H9 (cell line): ENCODE results near the gene RANBP17. TPM values are rescaled to one million over a fixed set of nuclear protein-coding genes. Genes with fewer than 3 reads are reported as not detected.
"Not testable (repeated sequence)": the region's sequence is repeated elsewhere in the genome, so short reads cannot be mapped to it uniquely, and the experiment has no call there.

Experiments
- DNase-seq: peaks from one replicate; pipeline ENCODE4 v3.0.0-alpha.2; 2017
- H2AFZ ChIP-seq: one replicate; pipeline ENCODE4 v1.6.1; 2013; ENCODE audit warnings: mild to moderate bottlenecking, low read length, control low read depth, moderate library complexity
- H2AK5ac ChIP-seq: 2 replicates; pipeline ENCODE4 v1.6.1; 2013; ENCODE audit warnings: low read length, control low read depth, mixed read lengths; ENCODE audit not compliant: insufficient read length
- H2BK120ac ChIP-seq: one replicate; pipeline ENCODE4 v1.6.1; 2013; ENCODE audit warnings: low read depth, mild to moderate bottlenecking, low read length, control low read depth, inconsistent platforms; ENCODE audit not compliant: poor library complexity, severe bottlenecking
- H2BK12ac ChIP-seq: 2 replicates; pipeline ENCODE4 v1.6.1; 2013; ENCODE audit warnings: low read length, control low read depth, mixed read lengths, low read depth; ENCODE audit not compliant: insufficient read length
- H2BK15ac ChIP-seq: 2 replicates; pipeline ENCODE4 v1.6.1; 2013; ENCODE audit warnings: low read depth, low read length, control low read depth
- H2BK20ac ChIP-seq: one replicate; pipeline ENCODE4 v1.6.1; 2013; ENCODE audit warnings: low read depth, mild to moderate bottlenecking, low read length, control low read depth, inconsistent platforms; ENCODE audit not compliant: poor library complexity, severe bottlenecking
- H2BK5ac ChIP-seq: 2 replicates; pipeline ENCODE4 v1.6.1; 2013; ENCODE audit warnings: low read length, control low read depth, mixed read lengths; ENCODE audit not compliant: insufficient read length
- H3K14ac ChIP-seq: 2 replicates; pipeline ENCODE4 v1.6.1; 2013; ENCODE audit warnings: low read length, control low read depth; ENCODE audit not compliant: insufficient read depth
- H3K18ac ChIP-seq: 2 replicates; pipeline ENCODE4 v1.6.1; 2013; ENCODE audit warnings: low read depth, mild to moderate bottlenecking, mixed read lengths, low read length, control low read depth; ENCODE audit not compliant: insufficient read length
- H3K23ac ChIP-seq: 2 replicates; pipeline ENCODE4 v1.6.1; 2013; ENCODE audit warnings: low read length, control low read depth, mixed read lengths, low read depth; ENCODE audit not compliant: insufficient read length
- H3K23me2 ChIP-seq: 2 replicates; pipeline ENCODE4 v1.6.1; 2013; ENCODE audit warnings: low read depth, mild to moderate bottlenecking, mixed read lengths, low read length, control low read depth; ENCODE audit not compliant: insufficient read length, poor library complexity, severe bottlenecking
- H3K27ac ChIP-seq: 2 replicates; pipeline ENCODE4 v1.5.1; 2013; ENCODE audit warnings: low read length, control low read depth, mixed read lengths, low read depth; ENCODE audit not compliant: insufficient read length
- H3K27me3 ChIP-seq: 2 replicates; pipeline ENCODE4 v1.6.1; 2013; ENCODE audit warnings: low read length, control low read depth, inconsistent platforms; ENCODE audit not compliant: insufficient read depth
- H3K4ac ChIP-seq: 2 replicates; pipeline ENCODE4 v1.6.1; 2013; ENCODE audit warnings: low read depth, mild to moderate bottlenecking, control low read depth, inconsistent platforms, low read length, moderate library complexity
- H3K4me1 ChIP-seq: 2 replicates; pipeline ENCODE4 v1.6.1; 2013; ENCODE audit warnings: low read length, control low read depth, inconsistent platforms; ENCODE audit not compliant: insufficient read depth
- H3K4me2 ChIP-seq: 2 replicates; pipeline ENCODE4 v1.6.1; 2013; ENCODE audit warnings: low read length, control low read depth, mixed read lengths; ENCODE audit not compliant: insufficient read length, insufficient read depth
- H3K56ac ChIP-seq: 2 replicates; pipeline ENCODE4 v1.6.1; 2013; ENCODE audit warnings: low read depth, mild to moderate bottlenecking, mixed read lengths, low read length, control low read depth; ENCODE audit not compliant: insufficient read length
- H3K79me1 ChIP-seq: 2 replicates; pipeline ENCODE4 v1.6.1; 2013; ENCODE audit warnings: low read depth, mild to moderate bottlenecking, moderate library complexity, low read length, control low read depth, inconsistent platforms; ENCODE audit not compliant: insufficient read depth, poor library complexity, severe bottlenecking
- H3K79me2 ChIP-seq: 2 replicates; pipeline ENCODE4 v1.6.1; 2013; ENCODE audit warnings: low read length, control low read depth, inconsistent platforms; ENCODE audit not compliant: insufficient read depth
- H3K9ac ChIP-seq: 2 replicates; pipeline ENCODE4 v1.6.1; 2013; ENCODE audit warnings: low read length, control low read depth, mixed read lengths; ENCODE audit not compliant: insufficient read length; ENCODE audit errors: extremely low read depth
- H3K9me3 ChIP-seq: one replicate; pipeline ENCODE4 v1.6.1; 2013; ENCODE audit warnings: low read depth, low read length, inconsistent platforms; ENCODE audit not compliant: control insufficient read depth
- H3T11ph ChIP-seq: one replicate; pipeline ENCODE4 v1.6.1; 2013; ENCODE audit warnings: mild to moderate bottlenecking, low read length, control low read depth, inconsistent platforms
- H4K20me1 ChIP-seq: one replicate; pipeline ENCODE4 v1.6.1; 2013; ENCODE audit not compliant: control insufficient read depth, insufficient read length, insufficient read depth
- H4K5ac ChIP-seq: 2 replicates; pipeline ENCODE4 v1.6.1; 2013; ENCODE audit warnings: low read depth, mild to moderate bottlenecking, mixed read lengths, low read length, control low read depth; ENCODE audit not compliant: insufficient read length
- H4K8ac ChIP-seq: replicated peaks from 2 replicates; pipeline ENCODE4 v1.6.1; 2013; ENCODE audit warnings: low read length, control low read depth, mixed read lengths, low read depth; ENCODE audit not compliant: insufficient read length
- H4K91ac ChIP-seq: 2 replicates; pipeline ENCODE4 v1.6.1; 2013; ENCODE audit warnings: low read depth, mild to moderate bottlenecking, moderate library complexity, mixed read lengths, low read length, control low read depth; ENCODE audit not compliant: insufficient read length
- H3K27ac Mint-ChIP-seq, 3 experiments: 2 replicates in 2 of 3; 3 replicates in 1 of 3; pipeline ENCODE4 v1.8.0; 2020 to 2021; ENCODE audit warnings: mixed read lengths in 3 of 3, mild to moderate bottlenecking in 1 of 3, moderate library complexity in 1 of 3
- H3K27me3 Mint-ChIP-seq: 2 replicates; pipeline ENCODE4 v1.8.0; 2021; ENCODE audit warnings: low read depth, mild to moderate bottlenecking, moderate library complexity, mixed read lengths
- H3K36me3 Mint-ChIP-seq, 3 experiments: 2 replicates in 2 of 3; 3 replicates in 1 of 3; pipeline ENCODE4 v1.8.0; 2020 to 2021; ENCODE audit warnings: low read depth in 3 of 3, mixed read lengths in 3 of 3; ENCODE audit not compliant: insufficient read depth in 1 of 3
- H3K4me1 Mint-ChIP-seq, 2 experiments: 2 replicates each; pipeline ENCODE4 v1.8.0; 2020; ENCODE audit warnings: mixed read lengths in 2 of 2
- H3K4me3 Mint-ChIP-seq, 2 experiments: 2 replicates in 1 of 2; 3 replicates in 1 of 2; pipeline ENCODE4 v1.8.0; 2020 to 2021; ENCODE audit warnings: mild to moderate bottlenecking in 2 of 2, mixed read lengths in 2 of 2, moderate library complexity in 1 of 2
- H3K9me3 Mint-ChIP-seq, 2 experiments: 2 replicates in 1 of 2; 3 replicates in 1 of 2; pipeline ENCODE4 v1.8.0; 2020; ENCODE audit warnings: mild to moderate bottlenecking in 2 of 2, mixed read lengths in 2 of 2, moderate library complexity in 1 of 2
- WGBS: extraction: QIAGEN DNeasy Blood & Tissue Kit; methylation state at CpG from one replicate; pipeline ENCODE4 v1.1.7; 2013; ENCODE audit warnings: missing lambda C conversion rate, low lambda C conversion rate, mixed read lengths; ENCODE audit not compliant: insufficient read length; ENCODE audit errors: extremely low coverage; 5-methylcytosine and 5-hydroxymethylcytosine counted together
- total RNA-seq: library from RNA; stranded (reverse); gene quantifications from 2 replicates; pipeline ENCODE4 v1.2.1, GENCODE V29; 2021
- TF ChIP-seq, protein P1 (sequence below): fragments of 200-600 bp; sonication (generic); conservative IDR thresholded peaks from 3 replicates; pipeline ENCODE4 v1.8.0; 2021; ENCODE audit warnings: antibody characterized with exemption, mild to moderate bottlenecking

RANBP17 gene
- total RNA-seq, 1 experiment from 2014 or later = 16.5 TPM

GRCh38 chr5:171295801-171296200 is 434.0 kb downstream of the RANBP17 start:
- no peak overlapping the region for H3K9ac ChIP-seq
- no peak overlapping the region for H3K18ac ChIP-seq
- peaks cover 0 to 1% (median 0%) of the 10 kb centered on the region in 3 experiments; a peak in 1 of 7 replicates for H3K36me3 Mint-ChIP-seq
- H2AK5ac ChIP-seq = no peak overlapping the region
- no peak overlapping the region for H2BK12ac ChIP-seq
- no peak for DNase-seq
- H3K23me2 ChIP-seq = no peaks in the 10 kb centered on the region
- H4K5ac ChIP-seq = no peak overlapping the region
- no peak overlapping the region for H2BK20ac ChIP-seq
- no peak overlapping the region for H2AFZ ChIP-seq
- no peaks in the 10 kb centered on the region for H3K9me3 ChIP-seq
- H3K79me1 ChIP-seq = no peaks in the 10 kb centered on the region
- no peak overlapping the region for H2BK120ac ChIP-seq
- H3K4ac ChIP-seq = no peak overlapping the region
- no peak overlapping the region for H3K14ac ChIP-seq
- peaks cover 39% of the 10 kb centered on the region for H3K27me3 Mint-ChIP-seq
- no peaks in the 10 kb centered on the region for H4K20me1 ChIP-seq
- H3K79me2 ChIP-seq = no peaks in the 10 kb centered on the region
- no peak overlapping the region for H3K56ac ChIP-seq
- no peak overlapping the region for H3K4me3 Mint-ChIP-seq
- no peak overlapping the region for H4K91ac ChIP-seq
- H2BK15ac ChIP-seq = no peak overlapping the region
- H3K27me3 ChIP-seq = no peaks in the 10 kb centered on the region; the same call in 1 of the 2 replicates
- no peak overlapping the region for H3K23ac ChIP-seq
- no peak overlapping the region for H3K4me2 ChIP-seq
- H2BK5ac ChIP-seq = no peak overlapping the region
- no peak overlapping the region for H3K27ac Mint-ChIP-seq
- H3K27ac ChIP-seq = no peak overlapping the region
- H4K8ac ChIP-seq = no peak overlapping the region
- H3T11ph ChIP-seq = no peak overlapping the region
- TF ChIP-seq, protein P1, sequence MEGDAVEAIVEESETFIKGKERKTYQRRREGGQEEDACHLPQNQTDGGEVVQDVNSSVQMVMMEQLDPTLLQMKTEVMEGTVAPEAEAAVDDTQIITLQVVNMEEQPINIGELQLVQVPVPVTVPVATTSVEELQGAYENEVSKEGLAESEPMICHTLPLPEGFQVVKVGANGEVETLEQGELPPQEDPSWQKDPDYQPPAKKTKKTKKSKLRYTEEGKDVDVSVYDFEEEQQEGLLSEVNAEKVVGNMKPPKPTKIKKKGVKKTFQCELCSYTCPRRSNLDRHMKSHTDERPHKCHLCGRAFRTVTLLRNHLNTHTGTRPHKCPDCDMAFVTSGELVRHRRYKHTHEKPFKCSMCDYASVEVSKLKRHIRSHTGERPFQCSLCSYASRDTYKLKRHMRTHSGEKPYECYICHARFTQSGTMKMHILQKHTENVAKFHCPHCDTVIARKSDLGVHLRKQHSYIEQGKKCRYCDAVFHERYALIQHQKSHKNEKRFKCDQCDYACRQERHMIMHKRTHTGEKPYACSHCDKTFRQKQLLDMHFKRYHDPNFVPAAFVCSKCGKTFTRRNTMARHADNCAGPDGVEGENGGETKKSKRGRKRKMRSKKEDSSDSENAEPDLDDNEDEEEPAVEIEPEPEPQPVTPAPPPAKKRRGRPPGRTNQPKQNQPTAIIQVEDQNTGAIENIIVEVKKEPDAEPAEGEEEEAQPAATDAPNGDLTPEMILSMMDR = no peak
- no CpG with 5 or more reads among the region's 5 CpGs for WGBS
- H3K4me1 ChIP-seq = no peaks in the 10 kb centered on the region
- peaks cover 5% of the 10 kb centered on the region in 2 experiments; a peak in 3 of 4 replicates for H3K4me1 Mint-ChIP-seq
- H3K9me3 Mint-ChIP-seq = no peaks in the 10 kb centered on the region

DNA sequence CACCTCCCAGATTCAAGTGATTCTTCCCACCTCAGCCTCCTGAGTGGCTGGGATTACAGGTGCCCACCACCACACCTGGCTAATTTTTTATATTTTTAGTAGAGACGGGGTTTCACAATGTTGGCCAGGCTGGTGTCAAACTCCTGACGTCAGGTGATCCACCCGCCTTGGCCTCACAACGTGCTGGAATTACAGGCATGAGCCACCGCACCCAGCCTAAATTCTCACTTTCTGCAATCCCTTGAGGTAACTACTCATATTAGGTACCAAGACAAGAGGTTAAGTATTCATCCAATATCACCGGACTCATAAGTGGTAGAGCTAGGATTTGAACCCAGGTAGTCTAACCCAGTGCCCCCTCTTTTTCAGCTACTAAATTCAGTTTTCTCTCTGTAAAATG is 436.1 kb downstream of the RANBP17 start:
- H3K27ac Mint-ChIP-seq = not testable (repeated sequence)

More for the DNA sequence above, 436.1 kb downstream of the RANBP17 start:
- not testable (repeated sequence) for H2BK5ac ChIP-seq, H3K4me3 Mint-ChIP-seq, H3K4ac ChIP-seq, H3K4me1 ChIP-seq, H2BK120ac ChIP-seq, H3K4me2 ChIP-seq, H3K56ac ChIP-seq, H4K91ac ChIP-seq, H3K79me1 ChIP-seq, H4K20me1 ChIP-seq, H3K9me3 Mint-ChIP-seq, H3K4me1 Mint-ChIP-seq, H4K5ac ChIP-seq, H3K23ac ChIP-seq, H3K79me2 ChIP-seq, H2BK12ac ChIP-seq, H2BK15ac ChIP-seq, H3K14ac ChIP-seq, H2BK20ac ChIP-seq, H3K27me3 ChIP-seq, H3K36me3 Mint-ChIP-seq, H4K8ac ChIP-seq, H3K23me2 ChIP-seq, DNase-seq, H3K27ac ChIP-seq, H3T11ph ChIP-seq, H3K18ac ChIP-seq, H3K9me3 ChIP-seq, H3K9ac ChIP-seq, H2AFZ ChIP-seq, H2AK5ac ChIP-seq
- WGBS = no CpG with 5 or more reads among the region's 6 CpGs
- H3K27me3 Mint-ChIP-seq = peaks cover 57% of the 10 kb centered on the region
